ENCODE measurements around the gene INSYN1. TPM values are rescaled to one million over a fixed set of nuclear protein-coding genes. Genes with fewer than 3 reads are reported as not detected.

INSYN1 gene
- total RNA-seq, 1 donor from 2014 or later, result 12.7 TPM

DNA sequence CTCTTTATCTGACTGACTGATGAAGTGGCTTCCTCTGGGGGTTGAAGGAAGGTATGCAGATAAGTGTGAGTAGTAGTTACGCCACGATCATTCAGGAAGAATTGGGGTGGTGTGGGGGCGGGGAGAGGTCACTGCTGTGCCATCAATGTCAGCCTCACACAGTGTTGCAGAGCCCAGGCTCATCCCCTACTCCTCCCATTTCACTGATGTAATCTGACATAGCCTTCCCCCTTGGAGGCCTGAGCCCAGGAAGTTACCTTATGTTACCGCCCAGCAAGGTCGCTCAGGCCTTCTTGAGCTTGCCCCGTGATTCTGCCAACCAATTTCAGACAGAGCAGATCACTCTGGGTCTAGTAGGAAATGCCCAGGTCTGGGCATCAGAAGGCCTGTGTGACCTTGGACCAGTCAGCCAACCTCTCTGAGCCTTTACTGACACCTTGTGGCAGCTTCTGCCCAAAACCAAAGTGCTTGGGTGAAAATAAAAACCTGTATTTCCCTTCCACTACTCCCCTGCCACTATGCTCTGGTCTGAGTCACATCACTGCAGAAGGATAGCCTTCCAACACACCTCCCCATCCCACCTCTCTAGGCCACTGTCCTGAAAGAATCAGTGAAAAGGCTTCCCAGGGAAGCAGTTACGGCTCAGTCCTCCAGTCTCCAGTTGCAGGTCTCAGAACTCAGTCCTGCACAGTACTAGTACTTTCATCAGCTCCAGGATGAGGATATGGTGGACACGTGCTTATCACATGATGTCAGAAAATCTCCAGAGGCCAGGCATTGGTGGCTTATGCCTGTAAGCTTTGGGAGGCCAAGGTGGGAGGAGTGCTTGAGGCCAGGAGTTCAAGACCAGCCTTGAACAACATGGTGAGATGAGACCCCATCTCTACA lies 28.1 kb upstream of the INSYN1 start:
- Mint-ChIP-seq H3K36me3 (no peaks in the 10 kb centered on the region), H3K9me3 (no peaks in the 10 kb centered on the region), H3K4me1 (peaks cover 14% of the 10 kb centered on the region), H3K4me3 (no peak overlapping the region), H3K27me3 (ENCODE audit: low read depth) (no peaks in the 10 kb centered on the region), H3K27ac (no peak overlapping the region)
- TF ChIP-seq, protein P1, sequence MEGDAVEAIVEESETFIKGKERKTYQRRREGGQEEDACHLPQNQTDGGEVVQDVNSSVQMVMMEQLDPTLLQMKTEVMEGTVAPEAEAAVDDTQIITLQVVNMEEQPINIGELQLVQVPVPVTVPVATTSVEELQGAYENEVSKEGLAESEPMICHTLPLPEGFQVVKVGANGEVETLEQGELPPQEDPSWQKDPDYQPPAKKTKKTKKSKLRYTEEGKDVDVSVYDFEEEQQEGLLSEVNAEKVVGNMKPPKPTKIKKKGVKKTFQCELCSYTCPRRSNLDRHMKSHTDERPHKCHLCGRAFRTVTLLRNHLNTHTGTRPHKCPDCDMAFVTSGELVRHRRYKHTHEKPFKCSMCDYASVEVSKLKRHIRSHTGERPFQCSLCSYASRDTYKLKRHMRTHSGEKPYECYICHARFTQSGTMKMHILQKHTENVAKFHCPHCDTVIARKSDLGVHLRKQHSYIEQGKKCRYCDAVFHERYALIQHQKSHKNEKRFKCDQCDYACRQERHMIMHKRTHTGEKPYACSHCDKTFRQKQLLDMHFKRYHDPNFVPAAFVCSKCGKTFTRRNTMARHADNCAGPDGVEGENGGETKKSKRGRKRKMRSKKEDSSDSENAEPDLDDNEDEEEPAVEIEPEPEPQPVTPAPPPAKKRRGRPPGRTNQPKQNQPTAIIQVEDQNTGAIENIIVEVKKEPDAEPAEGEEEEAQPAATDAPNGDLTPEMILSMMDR (IDR thresholded peaks at IDR 0.05; ENCODE audit: unreplicated experiment), result no peak
- DNase-seq (ENCODE audit: low spot score in 2 of 2, unreplicated experiment in 2 of 2), result no peak

DNA sequence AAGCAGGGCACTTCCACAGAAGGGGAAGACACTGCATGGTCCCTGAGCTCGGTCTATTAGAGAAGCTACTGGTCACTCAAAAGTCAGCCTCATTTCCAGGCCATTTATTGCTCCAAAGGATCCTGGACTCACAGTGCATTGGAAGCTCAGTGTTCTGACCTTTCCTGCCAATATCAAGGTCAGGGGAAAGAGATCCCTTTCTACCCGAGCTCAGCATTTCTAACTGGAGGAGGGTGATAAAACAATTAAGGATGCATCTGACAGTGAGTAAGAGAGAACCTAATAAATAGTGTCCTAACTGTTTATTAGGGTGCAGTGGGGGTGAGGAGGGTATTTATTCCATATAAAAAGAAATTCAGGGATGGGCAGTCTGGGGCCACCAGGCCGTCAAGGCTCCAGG lies 26.8 kb upstream of the INSYN1 start:
- Mint-ChIP-seq H3K4me3 (no peak overlapping the region), H3K27ac (no peak overlapping the region), H3K27me3 (ENCODE audit: low read depth) (no peaks in the 10 kb centered on the region), H3K9me3 (no peaks in the 10 kb centered on the region), H3K4me1 (peaks cover 14% of the 10 kb centered on the region), H3K36me3 (no peaks in the 10 kb centered on the region)
- DNase-seq (ENCODE audit: low spot score in 2 of 2, unreplicated experiment in 2 of 2), result no peak
- TF ChIP-seq, protein P1 (IDR thresholded peaks at IDR 0.05; ENCODE audit: unreplicated experiment), result no peak

DNA sequence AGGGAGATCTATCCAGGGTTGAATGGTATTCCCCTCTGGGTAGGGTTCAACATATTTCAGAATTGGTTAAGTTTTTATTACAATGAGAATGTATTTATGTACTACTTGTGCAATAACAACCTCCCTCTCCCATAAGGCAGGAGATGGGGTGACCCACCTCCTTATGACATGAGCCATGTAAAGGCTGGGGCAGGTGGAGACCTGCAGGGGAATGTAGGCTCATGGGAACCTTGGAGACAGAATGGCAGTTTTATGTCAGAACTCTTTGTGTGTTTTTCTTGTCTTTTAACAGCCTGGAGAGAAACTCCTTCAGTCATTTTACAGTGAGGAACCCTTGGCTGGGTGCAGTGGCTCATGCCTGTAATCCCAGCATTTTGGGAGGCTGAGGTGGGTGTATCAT lies 24.6 kb upstream of the INSYN1 start:
- H3K4me1 Mint-ChIP-seq, result peaks cover 19% of the 10 kb centered on the region
- no peaks in the 10 kb centered on the region for H3K9me3 Mint-ChIP-seq
- no peak for DNase-seq (ENCODE audit: low spot score in 2 of 2, unreplicated experiment in 2 of 2)
- H3K36me3 Mint-ChIP-seq, result no peaks in the 10 kb centered on the region
- no peak overlapping the region for H3K4me3 Mint-ChIP-seq
- H3K27me3 Mint-ChIP-seq (ENCODE audit: low read depth), result no peaks in the 10 kb centered on the region
- H3K27ac Mint-ChIP-seq, result peak overlapping the region; percentile 72
- TF ChIP-seq, protein P1 (IDR thresholded peaks at IDR 0.05; ENCODE audit: unreplicated experiment), result no peak

DNA sequence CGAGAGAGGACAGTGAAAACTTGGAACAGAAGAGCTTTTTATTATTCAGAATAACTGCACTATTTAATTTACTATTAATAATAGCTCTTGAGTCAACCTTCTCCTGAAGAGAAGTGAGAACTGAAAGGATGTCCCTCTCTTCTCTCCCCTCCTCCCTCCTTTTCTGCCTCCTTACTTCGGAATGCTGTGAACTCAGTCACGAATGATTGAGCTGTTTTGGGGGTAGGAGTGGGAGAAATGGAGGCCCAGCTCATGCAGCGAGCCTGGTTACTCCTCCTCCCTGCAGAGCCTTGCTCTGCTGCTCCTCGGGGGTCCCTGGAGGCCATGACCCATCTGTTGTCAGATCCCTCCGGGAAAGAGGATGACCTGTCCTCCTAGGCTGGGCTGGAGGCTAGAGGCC lies 20.3 kb upstream of the INSYN1 start:
- TF ChIP-seq, protein P1 (IDR thresholded peaks at IDR 0.05; ENCODE audit: unreplicated experiment), result no peak
- no peaks in the 10 kb centered on the region for H3K36me3 Mint-ChIP-seq
- no peak overlapping the region for H3K27ac Mint-ChIP-seq
- H3K27me3 Mint-ChIP-seq (ENCODE audit: low read depth), result no peaks in the 10 kb centered on the region
- H3K4me1 Mint-ChIP-seq, result peaks cover 16% of the 10 kb centered on the region
- H3K9me3 Mint-ChIP-seq, result no peaks in the 10 kb centered on the region
- DNase-seq (ENCODE audit: low spot score in 2 of 2, unreplicated experiment in 2 of 2), result no peak
- no peak overlapping the region for H3K4me3 Mint-ChIP-seq

DNA sequence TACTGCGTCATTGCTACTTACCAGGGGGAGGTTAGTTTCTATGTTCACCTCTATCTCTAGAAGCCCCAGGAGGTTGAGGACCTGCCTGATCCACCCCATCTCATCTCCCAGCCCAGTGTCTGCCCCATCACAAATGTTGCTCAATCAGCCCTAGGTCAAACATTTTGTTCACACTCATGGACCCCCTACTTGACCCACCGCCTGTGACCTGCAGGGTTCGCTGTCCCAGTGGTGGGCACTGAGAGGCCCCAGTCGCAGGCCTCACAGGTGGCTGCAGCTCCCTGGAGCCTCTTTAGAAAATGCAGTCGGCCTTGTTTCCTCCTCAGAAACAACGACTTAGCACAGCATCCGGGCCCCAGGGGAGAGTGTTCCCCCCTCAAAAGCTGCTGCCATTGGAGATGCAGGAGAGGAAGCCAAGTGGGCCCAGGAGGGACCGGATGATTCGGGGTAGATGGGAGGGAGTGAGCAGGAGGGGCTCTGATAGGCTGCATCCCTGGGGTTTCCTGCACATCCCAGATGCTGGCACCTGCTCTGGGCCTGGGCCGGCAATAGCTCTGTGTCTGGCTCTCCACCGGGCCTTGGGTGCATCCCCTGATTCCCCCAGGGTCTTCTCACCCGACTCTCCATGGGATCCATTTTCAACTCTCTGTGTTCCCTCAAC lies 18.4 kb upstream of the INSYN1 start:
- H3K4me1 Mint-ChIP-seq, result peaks cover 11% of the 10 kb centered on the region
- TF ChIP-seq, protein P1 (IDR thresholded peaks at IDR 0.05; ENCODE audit: unreplicated experiment), result no peak
- H3K27me3 Mint-ChIP-seq (ENCODE audit: low read depth), result peaks cover 6% of the 10 kb centered on the region
- H3K4me3 Mint-ChIP-seq, result no peak overlapping the region
- no peak overlapping the region for H3K27ac Mint-ChIP-seq
- no peaks in the 10 kb centered on the region for H3K36me3 Mint-ChIP-seq
- H3K9me3 Mint-ChIP-seq, result no peaks in the 10 kb centered on the region
- DNase-seq (ENCODE audit: low spot score in 2 of 2, unreplicated experiment in 2 of 2), result no peak
